Right forelimb (tissue), 1 donor: ENCODE data around the gene PLOD2.

Experiments used
- DNase-seq: peaks from one replicate; pipeline ENCODE4 v3.0.0-alpha.2; 2018

Gene PLOD2

GRCh38 chr3:146093896-146094295, 67.1 kb downstream of the PLOD2 start:
- no peak for DNase-seq

- no peak for DNase-seq
These were observed 68.8 kb downstream of the PLOD2 start for GRCh38 chr3:146092230-146092629.

DNA sequence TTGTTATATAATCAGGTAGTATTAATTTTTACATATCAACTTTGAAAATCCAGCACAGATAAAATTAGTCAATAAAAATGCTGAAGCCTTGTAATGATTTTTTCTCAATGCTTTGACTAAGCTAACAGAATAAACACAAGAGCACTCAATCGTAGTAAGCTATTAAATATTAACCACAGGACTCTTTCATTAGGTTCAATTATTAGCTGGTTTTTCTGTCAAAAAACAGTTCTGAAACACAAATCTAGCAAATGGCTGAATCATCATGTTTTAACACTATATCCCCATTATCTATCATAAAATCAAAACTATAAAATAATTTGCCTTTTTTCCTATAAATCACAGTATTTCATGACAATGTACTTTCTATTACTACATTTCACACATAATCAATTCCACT, 69.6 kb downstream of the PLOD2 start:
- no peak for DNase-seq

GRCh38 chr3:146090521-146090920, 70.5 kb downstream of the PLOD2 start:
- no peak for DNase-seq

DNA sequence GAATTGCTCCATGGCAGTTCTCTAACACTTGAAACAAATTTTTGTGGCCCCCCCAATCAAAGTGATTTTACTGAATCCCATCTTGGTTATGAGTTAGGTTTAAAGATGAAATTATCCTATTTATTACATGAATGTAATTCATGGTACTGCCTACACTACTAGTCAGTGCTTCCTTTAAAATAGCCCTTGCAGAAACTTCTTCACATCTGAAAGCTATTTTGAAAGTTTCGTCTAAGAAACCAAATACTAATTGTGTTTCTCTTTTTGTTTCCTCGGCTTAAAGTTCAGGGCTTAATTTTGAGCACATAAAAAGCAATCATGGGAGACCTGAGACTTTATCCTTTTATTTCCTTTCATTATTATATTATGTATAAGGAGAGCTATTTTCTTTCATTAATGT, 72.1 kb downstream of the PLOD2 start:
- no peak for DNase-seq

DNA sequence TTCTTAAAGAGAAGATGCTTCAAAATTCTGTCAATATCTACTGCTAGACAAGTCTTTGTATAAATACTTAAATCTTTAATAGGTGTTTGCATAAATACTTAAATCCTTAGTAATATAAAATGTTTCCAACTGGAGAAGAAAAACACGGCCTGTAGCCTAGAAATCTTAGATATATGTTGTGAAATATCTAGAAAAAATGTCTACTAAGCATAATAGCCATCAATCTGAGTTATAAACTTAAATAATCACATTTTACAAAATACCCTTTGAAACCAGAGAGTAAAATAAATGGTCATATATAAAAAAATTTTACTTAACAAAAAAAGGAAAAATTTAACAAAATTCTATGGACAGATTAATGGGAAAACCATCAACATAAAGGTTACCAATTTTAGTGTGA, 73.9 kb downstream of the PLOD2 start:
- no peak for DNase-seq

- DNase-seq: no peak
These were observed 74.8 kb downstream of the PLOD2 start for GRCh38 chr3:146086211-146086610.

- no peak for DNase-seq
These were observed 75.3 kb downstream of the PLOD2 start for GRCh38 chr3:146085678-146086077.

- DNase-seq: no peak
These were observed 80.4 kb downstream of the PLOD2 start for GRCh38 chr3:146080578-146080977.

DNA sequence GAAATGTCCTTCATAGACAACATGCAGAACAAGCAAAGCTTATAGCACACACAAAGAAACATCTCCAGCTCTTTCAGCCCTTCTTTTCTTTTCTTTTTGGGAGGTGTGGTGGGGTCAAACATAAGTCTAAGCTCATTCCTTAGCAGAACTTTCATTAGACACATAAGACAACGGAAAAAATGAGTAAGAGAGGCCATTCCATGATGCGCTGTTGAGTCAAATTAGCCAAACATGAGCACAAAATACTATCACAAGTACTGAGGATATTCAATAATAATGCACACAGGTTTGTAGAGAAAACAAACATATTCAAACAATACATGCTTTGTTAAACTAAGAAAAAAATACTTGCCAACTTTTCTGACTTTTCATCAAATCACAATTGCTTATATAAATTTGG, 83.0 kb downstream of the PLOD2 start:
- DNase-seq: no peak

- no peak for DNase-seq
These were observed 83.8 kb downstream of the PLOD2 start for GRCh38 chr3:146077181-146077580.

- DNase-seq: no peak
These were observed 88.2 kb downstream of the PLOD2 start for GRCh38 chr3:146072824-146073223.

GRCh38 chr3:146072061-146072460, 88.9 kb downstream of the PLOD2 start:
- DNase-seq: no peak

GRCh38 chr3:146071632-146072031, 89.4 kb downstream of the PLOD2 start:
- DNase-seq: no peak

DNA sequence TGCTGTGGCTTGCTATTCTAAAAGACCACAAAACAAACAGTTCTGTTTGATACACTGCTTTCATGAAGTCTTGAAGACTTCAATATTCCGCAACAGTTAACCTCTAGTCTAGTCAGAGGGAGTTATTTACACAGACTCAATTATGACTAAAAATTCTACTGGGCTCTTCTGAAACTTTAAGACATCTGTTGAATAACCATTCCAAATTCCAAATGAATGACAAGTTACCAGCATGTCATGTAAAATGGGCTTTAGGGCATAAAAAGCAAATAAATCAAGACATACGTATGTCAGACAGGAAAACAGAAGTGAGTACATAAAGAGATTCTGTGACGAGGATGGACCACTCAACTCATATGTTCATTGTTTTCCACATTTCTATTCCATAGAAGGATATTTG, 93.9 kb downstream of the PLOD2 start:
- DNase-seq: no peak

DNA sequence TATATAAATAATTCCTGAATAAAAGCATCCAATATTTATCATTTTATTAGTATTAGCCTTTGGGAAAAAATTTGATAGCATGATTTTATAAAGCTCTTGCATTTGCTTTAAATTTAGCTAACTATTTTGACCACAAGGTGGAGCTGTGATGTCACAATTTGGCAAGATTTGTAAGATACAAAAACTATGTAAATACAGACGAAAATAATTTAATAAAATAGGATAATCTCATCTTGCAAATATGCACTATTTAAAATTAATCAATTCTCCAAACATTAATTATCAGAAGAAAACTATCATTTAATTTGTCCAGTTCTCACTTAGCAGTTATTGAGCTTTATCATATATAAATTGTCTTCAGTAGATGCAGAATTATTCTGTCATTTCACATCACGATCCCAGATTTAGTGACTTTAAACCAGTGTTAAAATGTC, 95.4 kb downstream of the PLOD2 start:
- no peak for DNase-seq

DNA sequence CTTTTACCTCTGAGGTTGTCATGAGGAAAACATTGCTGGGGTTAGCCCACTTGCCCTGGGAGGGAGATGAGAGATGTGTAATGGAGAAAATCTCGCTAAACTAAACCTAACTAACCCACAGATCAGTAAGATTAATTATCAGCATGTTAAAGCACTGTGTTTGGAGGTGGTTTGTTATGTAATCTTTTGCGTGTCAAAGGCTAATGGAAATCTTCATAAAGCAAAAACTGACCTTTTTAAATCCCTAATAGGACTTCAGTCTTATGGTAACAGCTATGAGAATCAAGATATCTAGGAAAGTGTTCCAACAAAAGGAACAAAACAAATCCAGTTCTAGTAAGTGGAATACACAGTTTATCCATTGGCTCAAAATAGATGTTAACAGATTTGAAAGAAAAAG, 102.7 kb downstream of the PLOD2 start:
- DNase-seq: no peak

GRCh38 chr3:146052791-146053310, 108.1 kb downstream of the PLOD2 start:
- DNase-seq: no peak

GRCh38 chr3:146052056-146052790, 108.8 kb downstream of the PLOD2 start:
- DNase-seq: no peak

- DNase-seq: no peak
These were observed 110.3 kb downstream of the PLOD2 start for GRCh38 chr3:146050691-146051090.

GRCh38 chr3:146047485-146047884, 113.5 kb downstream of the PLOD2 start:
- no peak for DNase-seq

GRCh38 chr3:146044046-146044445, 116.9 kb downstream of the PLOD2 start:
- DNase-seq: no peak

DNA sequence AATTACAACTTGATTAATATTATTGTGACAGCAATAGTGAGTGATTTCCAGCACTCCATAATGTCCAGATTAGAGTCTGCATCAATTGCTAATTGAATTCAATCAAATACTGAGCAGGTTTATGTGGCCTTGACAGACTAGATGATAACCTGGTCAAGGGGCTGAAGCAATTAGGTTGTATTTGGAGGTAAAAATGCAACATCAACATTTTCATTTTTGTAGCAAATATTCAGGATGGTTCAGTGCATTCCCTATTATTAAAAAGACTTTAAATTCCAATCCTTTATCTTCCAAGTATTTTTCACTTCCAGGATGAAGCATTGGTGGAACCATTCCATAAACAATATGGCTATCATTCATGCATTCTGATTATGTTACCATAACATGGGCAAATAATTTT, 120.4 kb downstream of the PLOD2 start:
- DNase-seq: no peak

GRCh38 chr3:146037697-146038096, 123.3 kb downstream of the PLOD2 start:
- DNase-seq: no peak

GRCh38 chr3:146036281-146036680, 124.7 kb downstream of the PLOD2 start:
- no peak for DNase-seq
